ENCODE results near the gene TMPRSS2.

GRCh38 chr21:41422546-41423304 lies 85.2 kb downstream of the TMPRSS2 start:
- TF ChIP-seq POLR2A (IDR thresholded peaks at IDR 0.05) (no peak), CTCF (IDR thresholded peaks at IDR 0.05) (no peak)
